ENCODE results near the gene IPO5. TPM values are rescaled to one million over a fixed set of nuclear protein-coding genes. Genes with fewer than 3 reads are reported as not detected.

The IPO5 gene
- total RNA-seq, 4 donors from 2014 or later = 119 to 144 (median 130) TPM

- 97% methylated on average over 2 of the region's 2 CpGs for WGBS
- intact Hi-C loops (cut with DNase I) = no loop called here
- Histone ChIP-seq H3K27me3 (no peaks in the 10 kb centered on the region), H3K4me1 (no peaks in the 10 kb centered on the region), H3K9me3 (no peaks in the 10 kb centered on the region), H3K36me3 (no peaks in the 10 kb centered on the region), H3K27ac (replicated peaks in 1 of 4) (no peak overlapping the region), H3K4me3 (no peak overlapping the region)
- no peak for DNase-seq (ENCODE audit: extremely low spot score)
- no peak for TF ChIP-seq EP300 (IDR thresholded peaks at IDR 0.05)
- TF ChIP-seq, protein P1, sequence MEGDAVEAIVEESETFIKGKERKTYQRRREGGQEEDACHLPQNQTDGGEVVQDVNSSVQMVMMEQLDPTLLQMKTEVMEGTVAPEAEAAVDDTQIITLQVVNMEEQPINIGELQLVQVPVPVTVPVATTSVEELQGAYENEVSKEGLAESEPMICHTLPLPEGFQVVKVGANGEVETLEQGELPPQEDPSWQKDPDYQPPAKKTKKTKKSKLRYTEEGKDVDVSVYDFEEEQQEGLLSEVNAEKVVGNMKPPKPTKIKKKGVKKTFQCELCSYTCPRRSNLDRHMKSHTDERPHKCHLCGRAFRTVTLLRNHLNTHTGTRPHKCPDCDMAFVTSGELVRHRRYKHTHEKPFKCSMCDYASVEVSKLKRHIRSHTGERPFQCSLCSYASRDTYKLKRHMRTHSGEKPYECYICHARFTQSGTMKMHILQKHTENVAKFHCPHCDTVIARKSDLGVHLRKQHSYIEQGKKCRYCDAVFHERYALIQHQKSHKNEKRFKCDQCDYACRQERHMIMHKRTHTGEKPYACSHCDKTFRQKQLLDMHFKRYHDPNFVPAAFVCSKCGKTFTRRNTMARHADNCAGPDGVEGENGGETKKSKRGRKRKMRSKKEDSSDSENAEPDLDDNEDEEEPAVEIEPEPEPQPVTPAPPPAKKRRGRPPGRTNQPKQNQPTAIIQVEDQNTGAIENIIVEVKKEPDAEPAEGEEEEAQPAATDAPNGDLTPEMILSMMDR (IDR thresholded peaks at IDR 0.05) = no peak
Measured at GRCh38 chr13:97962887-97963286, 9.4 kb downstream of the IPO5 start.

- Histone ChIP-seq H3K27me3 (no peaks in the 10 kb centered on the region), H3K36me3 (no peaks in the 10 kb centered on the region), H3K4me1 (no peaks in the 10 kb centered on the region), H3K27ac (replicated peaks in 1 of 4) (no peak overlapping the region), H3K4me3 (no peak overlapping the region), H3K9me3 (no peaks in the 10 kb centered on the region)
- no peak for DNase-seq (ENCODE audit: extremely low spot score)
- intact Hi-C loops (cut with DNase I) = no loop called here
- TF ChIP-seq POLR2A (IDR thresholded peaks at IDR 0.05; ENCODE audit: low read depth) = no peak
- no peak for TF ChIP-seq POLR2AphosphoS5 (IDR thresholded peaks at IDR 0.05)
- TF ChIP-seq, protein P1 (IDR thresholded peaks at IDR 0.05) = no peak
Measured at GRCh38 chr13:97967226-97967625, 13.8 kb downstream of the IPO5 start.

DNA sequence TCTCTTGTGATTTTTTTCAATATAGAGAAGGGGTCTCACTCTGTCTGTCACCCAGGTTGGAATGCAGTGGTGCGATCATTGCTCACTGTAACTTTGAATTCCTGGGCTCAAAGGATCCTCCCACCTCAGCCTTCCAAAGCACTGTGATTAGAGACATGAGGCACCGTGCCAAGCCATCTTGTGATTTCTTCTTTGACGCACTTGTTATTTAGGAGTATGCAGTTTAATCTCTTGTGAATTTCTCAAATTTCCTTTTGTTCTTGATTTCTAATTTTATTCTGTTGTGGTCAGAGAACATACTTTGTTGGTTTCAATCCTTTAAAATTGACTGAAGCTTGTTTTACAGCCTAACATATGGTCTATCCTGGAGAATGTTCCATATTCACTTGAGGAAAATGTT, 14.5 kb downstream of the IPO5 start:
- Histone ChIP-seq H3K4me1 (no peaks in the 10 kb centered on the region), H3K36me3 (no peaks in the 10 kb centered on the region), H3K4me3 (no peak overlapping the region), H3K27me3 (no peaks in the 10 kb centered on the region), H3K27ac (replicated peaks in 1 of 4) (no peak overlapping the region), H3K9me3 (no peaks in the 10 kb centered on the region)
- intact Hi-C loops (cut with DNase I) = no loop called here
- 80% methylated on average over 3 of the region's 3 CpGs for WGBS
- no peak for DNase-seq (ENCODE audit: extremely low spot score)
- TF ChIP-seq, protein P1 (IDR thresholded peaks at IDR 0.05) = no peak
- TF ChIP-seq EP300 (IDR thresholded peaks at IDR 0.05) (no peak), POLR2AphosphoS5 (IDR thresholded peaks at IDR 0.05) (no peak), POLR2A (IDR thresholded peaks at IDR 0.05; ENCODE audit: low read depth) (no peak)

DNA sequence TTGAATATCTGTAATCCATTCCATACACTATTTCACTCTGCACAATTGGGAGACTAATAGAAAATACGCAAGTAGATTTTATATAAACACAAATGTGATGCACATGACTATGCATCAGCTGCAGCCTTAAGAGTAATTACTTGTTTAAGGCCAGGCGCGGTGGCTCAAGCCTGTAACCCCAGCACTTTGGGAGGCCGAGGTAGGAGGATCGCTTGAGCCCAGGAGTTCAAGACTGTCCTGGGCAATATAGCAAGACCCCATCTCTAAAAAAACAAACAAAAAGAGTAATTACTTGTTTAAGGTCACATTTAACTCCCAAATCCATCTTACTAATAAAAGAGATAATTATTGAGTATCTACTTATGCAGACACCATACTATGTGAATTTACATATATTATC, 18.0 kb downstream of the IPO5 start:
- Histone ChIP-seq H3K4me1 (peaks cover 6 to 11% (median 9%) of the 10 kb centered on the region in 4 donors), H3K9me3 (no peaks in the 10 kb centered on the region), H3K27me3 (no peaks in the 10 kb centered on the region), H3K36me3 (no peaks in the 10 kb centered on the region), H3K4me3 (no peak overlapping the region), H3K27ac (replicated peaks in 1 of 4) (no peak overlapping the region)
- no peak for DNase-seq (ENCODE audit: extremely low spot score)
- 95% methylated on average over 5 of the region's 5 CpGs for WGBS
- TF ChIP-seq, protein P1 (IDR thresholded peaks at IDR 0.05) = no peak
- TF ChIP-seq POLR2AphosphoS5 (IDR thresholded peaks at IDR 0.05) = no peak
- TF ChIP-seq POLR2A (IDR thresholded peaks at IDR 0.05; ENCODE audit: low read depth) = no peak
- TF ChIP-seq EP300 (IDR thresholded peaks at IDR 0.05) = no peak
- intact Hi-C loops (cut with DNase I) = no loop called here

DNA sequence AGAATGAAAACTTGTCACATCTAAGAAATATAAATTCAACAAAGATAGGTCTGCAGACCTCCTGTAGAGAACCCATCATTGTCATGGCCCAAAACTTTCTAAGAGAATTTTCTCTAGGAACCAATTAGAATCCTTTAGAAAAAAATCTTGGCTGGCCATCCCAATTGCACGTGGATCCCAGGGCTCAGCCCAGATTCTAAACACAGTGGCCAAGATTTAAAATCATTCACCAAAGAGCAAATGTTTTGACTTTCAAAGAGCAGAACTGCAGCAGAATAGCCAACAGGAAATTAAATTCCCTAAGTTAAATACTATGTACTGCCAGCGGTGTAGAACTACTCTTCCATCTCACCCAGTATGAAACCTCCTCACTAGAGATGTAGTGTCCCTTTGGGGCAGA, 21.3 kb downstream of the IPO5 start:
- H3K4me1 ChIP-seq = peaks cover 13 to 39% (median 34%) of the 10 kb centered on the region in 4 donors
- intact Hi-C loops (cut with DNase I) = loop anchor here (5.0 kb wide), 1 partner anchor 117 kb away; no protein-coding TSS in a partner anchor
- TF ChIP-seq POLR2A (IDR thresholded peaks at IDR 0.05; ENCODE audit: low read depth) (no peak), POLR2AphosphoS5 (IDR thresholded peaks at IDR 0.05) (no peak), EP300 (IDR thresholded peaks at IDR 0.05) (no peak)
- TF ChIP-seq, protein P1 (IDR thresholded peaks at IDR 0.05) = no peak
- H3K27ac ChIP-seq (replicated peaks in 1 of 4) = peak overlapping the region in 2 of 4 donors; percentile 96 to 99
- no peaks in the 10 kb centered on the region for H3K9me3 ChIP-seq
- no peaks in the 10 kb centered on the region for H3K36me3 ChIP-seq
- DNase-seq (ENCODE audit: extremely low spot score) = no peak
- H3K4me3 ChIP-seq = peak overlapping the region in 1 of 4 donors; percentile 78
- WGBS = 59% methylated on average over 2 of the region's 2 CpGs
- H3K27me3 ChIP-seq = no peaks in the 10 kb centered on the region

Measured in esophagus muscularis mucosa (tissue), 4 donors.